IMR-90 (cell line): ENCODE data around the gene SP9. TPM values are rescaled to one million over a fixed set of nuclear protein-coding genes. Genes with fewer than 3 reads are reported as not detected.

Source experiments
- ATAC-seq: fragments of 200-7000 bp; cut with Tn5 transposase; 2 replicates; pipeline ENCODE4 v1.9.1; 2020; ENCODE audit warnings: low read depth, mild to moderate bottlenecking, moderate library complexity
- BruUV-seq: library from RNA; stranded (reverse); fragments of 400-500 nt; replicated peaks from 2 replicates; lab custom pipeline; 2021; lab: Mats Ljungman, UMichigan
- CTCF ChIA-PET: fragments of 300-600 bp; formaldehyde crosslinking; extraction: SDS; loops from one replicate; lab custom pipeline; 2021; ENCODE audit warnings: antibody characterized with exemption; lab: Yijun Ruan, JAX
- POLR2A ChIA-PET: fragments of 300-600 bp; sonication (Branson Sonifier 250); formaldehyde crosslinking; loops from one replicate; lab custom pipeline; 2022; ENCODE audit warnings: antibody characterized with exemption; ENCODE audit not compliant: unreplicated experiment; lab: Charles Lee
- DNase-seq: peaks from one replicate; pipeline ENCODE4 v3.0.0; 2013
- H2AFZ ChIP-seq: replicated peaks from 2 replicates; pipeline ENCODE3; 2013; ENCODE audit warnings: low read length, mild to moderate bottlenecking; ENCODE audit not compliant: poor library complexity
- H2AK5ac ChIP-seq: 2 replicates; pipeline ENCODE4 v1.6.1; 2013; ENCODE audit warnings: low read depth, low read length, inconsistent platforms
- H2AK9ac ChIP-seq: replicated peaks from 2 replicates; pipeline ENCODE3; 2013; ENCODE audit warnings: mild to moderate bottlenecking, low read depth, low read length, moderate library complexity; ENCODE audit not compliant: poor library complexity
- H2BK120ac ChIP-seq: 2 replicates; pipeline ENCODE4 v1.6.1; 2013; ENCODE audit warnings: low read depth, low read length, inconsistent platforms
- H2BK15ac ChIP-seq: 3 replicates; pipeline ENCODE4 v1.6.1; 2013; ENCODE audit warnings: low read depth, low read length, inconsistent platforms
- H2BK20ac ChIP-seq: 2 replicates; pipeline ENCODE4 v1.6.1; 2013; ENCODE audit warnings: low read depth, mild to moderate bottlenecking, inconsistent platforms, low read length, moderate library complexity
- H2BK5ac ChIP-seq: 2 replicates; pipeline ENCODE4 v1.6.1; 2013; ENCODE audit warnings: mild to moderate bottlenecking, low read depth, low read length, inconsistent platforms; ENCODE audit not compliant: poor library complexity, severe bottlenecking
- H3K14ac ChIP-seq: replicated peaks from 2 replicates; pipeline ENCODE4 v1.6.1; 2013; ENCODE audit warnings: low read depth, low read length, inconsistent platforms
- H3K18ac ChIP-seq: 2 replicates; pipeline ENCODE4 v1.6.1; 2013; ENCODE audit warnings: low read depth, low read length, control low read depth
- H3K23ac ChIP-seq: 2 replicates; pipeline ENCODE4 v1.6.1; 2013; ENCODE audit warnings: low read depth, low read length, inconsistent platforms
- H3K27ac ChIP-seq: 2 replicates; pipeline ENCODE4 v1.5.1; 2013; ENCODE audit warnings: mild to moderate bottlenecking, control low read depth, low read length; ENCODE audit not compliant: insufficient read depth
- H3K27me3 ChIP-seq: 2 replicates; pipeline ENCODE4 v1.6.1; 2013; ENCODE audit warnings: low read length; ENCODE audit not compliant: control insufficient read depth, insufficient read depth
- H3K36me3 ChIP-seq: 2 replicates; pipeline ENCODE4 v1.6.1; 2013; ENCODE audit warnings: low read length, mixed read lengths; ENCODE audit not compliant: control insufficient read depth, insufficient read depth
- H3K4ac ChIP-seq: 2 replicates; pipeline ENCODE4 v1.6.1; 2013; ENCODE audit warnings: low read depth, low read length, inconsistent platforms
- H3K4me1 ChIP-seq: 2 replicates; pipeline ENCODE4 v1.6.1; 2013; ENCODE audit warnings: low read length, mixed read lengths; ENCODE audit not compliant: control insufficient read depth, insufficient read depth
- H3K4me2 ChIP-seq: 2 replicates; pipeline ENCODE4 v1.6.1; 2013; ENCODE audit warnings: low read depth, mild to moderate bottlenecking, control low read depth, low read length, moderate library complexity
- H3K4me3 ChIP-seq: 2 replicates; pipeline ENCODE4 v1.5.1; 2013; ENCODE audit warnings: low read depth, mild to moderate bottlenecking, control low read depth, low read length, moderate library complexity; ENCODE audit not compliant: insufficient read depth
- H3K56ac ChIP-seq: 2 replicates; pipeline ENCODE4 v1.6.1; 2013; ENCODE audit warnings: low read length, inconsistent platforms; ENCODE audit not compliant: insufficient read depth; ENCODE audit errors: extremely low read depth
- H3K79me1 ChIP-seq, 2 experiments: 2 replicates each; pipeline ENCODE4 v1.6.1; 2013; ENCODE audit warnings: low read length in 2 of 2, inconsistent platforms in 1 of 2, low read depth in 1 of 2
- H3K9ac ChIP-seq: 2 replicates; pipeline ENCODE4 v1.6.1; 2013; ENCODE audit warnings: low read depth, low read length, control low read depth
- H3K9me1 ChIP-seq: 2 replicates; pipeline ENCODE4 v1.6.1; 2013; ENCODE audit warnings: low read length, inconsistent platforms; ENCODE audit not compliant: insufficient read depth
- H3K9me3 ChIP-seq: 2 replicates; pipeline ENCODE4 v1.6.1; 2013; ENCODE audit warnings: low read length; ENCODE audit not compliant: control insufficient read depth, insufficient read depth
- H4K20me1 ChIP-seq: 2 replicates; pipeline ENCODE4 v1.6.1; 2013; ENCODE audit warnings: low read length, inconsistent platforms; ENCODE audit not compliant: insufficient read depth
- H4K5ac ChIP-seq: 2 replicates; pipeline ENCODE4 v1.6.1; 2013; ENCODE audit warnings: mild to moderate bottlenecking, low read depth, low read length, control low read depth
- H4K8ac ChIP-seq, 2 experiments: 2 replicates each; pipeline ENCODE4 v1.6.1; 2013; ENCODE audit warnings: low read depth in 2 of 2, low read length in 2 of 2, control low read depth in 1 of 2, inconsistent platforms in 1 of 2
- H4K91ac ChIP-seq: 2 replicates; pipeline ENCODE4 v1.6.1; 2013; ENCODE audit warnings: low read depth, low read length, inconsistent platforms; ENCODE audit not compliant: insufficient read depth
- BHLHE40 ChIP-seq: fragments of 150-350 bp; IDR thresholded peaks from 2 replicates; pipeline ENCODE4 v1.6.1; 2016; ENCODE audit warnings: mild to moderate bottlenecking, low read depth, low read length
- CEBPB ChIP-seq: IDR thresholded peaks from 2 replicates; pipeline ENCODE4 v1.6.1; 2012; ENCODE audit warnings: low read depth, low read length, improper control_type of control experiment
- MAFK ChIP-seq: IDR thresholded peaks from 2 replicates; pipeline ENCODE4 v1.6.1; 2012; ENCODE audit warnings: low read depth, low read length, improper control_type of control experiment
- MAZ ChIP-seq: IDR thresholded peaks from 2 replicates; pipeline ENCODE4 v1.6.1; 2012; ENCODE audit warnings: low read depth, mild to moderate bottlenecking, low read length, improper control_type of control experiment, moderate library complexity, borderline replicate concordance
- MXI1 ChIP-seq: IDR thresholded peaks from 2 replicates; pipeline ENCODE4 v1.6.1; 2012; ENCODE audit warnings: low read depth, mild to moderate bottlenecking, low read length, moderate library complexity, borderline replicate concordance
- POLR2A ChIP-seq: IDR thresholded peaks from 2 replicates; pipeline ENCODE4 v1.6.1; 2012; ENCODE audit warnings: mild to moderate bottlenecking, low read depth, low read length
- RCOR1 ChIP-seq: IDR thresholded peaks from 2 replicates; pipeline ENCODE4 v1.6.1; 2012; ENCODE audit warnings: mild to moderate bottlenecking, low read length, improper control_type of control experiment; ENCODE audit not compliant: insufficient replicate concordance
- RFX5 ChIP-seq: IDR thresholded peaks from 2 replicates; pipeline ENCODE4 v1.8.0; 2012; ENCODE audit warnings: low read depth, mild to moderate bottlenecking, low read length, moderate library complexity
- SMC3 ChIP-seq: fragments of 150-350 bp; IDR thresholded peaks from 2 replicates; pipeline ENCODE4 v1.6.1; 2016; ENCODE audit warnings: low read depth, mild to moderate bottlenecking, antibody characterized with exemption, low read length, moderate library complexity
- USF2 ChIP-seq: fragments of 150-350 bp; IDR thresholded peaks from 2 replicates; pipeline ENCODE4 v1.6.1; 2017; ENCODE audit warnings: mild to moderate bottlenecking, antibody characterized with exemption, low read length, low read depth
- WGBS, 2 experiments: methylation state at CpG; one replicate each; pipeline versions ENCODE4 v1.1.5 to v1.1.7; 2013; ENCODE audit warnings: missing lambda C conversion rate in 2 of 2; ENCODE audit not compliant: insufficient read length in 1 of 2; ENCODE audit errors: extremely low coverage in 2 of 2; 5-methylcytosine and 5-hydroxymethylcytosine counted together
- dilution Hi-C: fragments of 300-500 bp; cut with HindIII; formaldehyde crosslinking; loops from one replicate; pipeline ENCODE4 v1.14.3; 2018; ENCODE audit warnings: low sequenced_read_pairs; ENCODE audit not compliant: unreplicated experiment
- in situ Hi-C: fragments of 300-500 bp; cut with MboI; formaldehyde crosslinking; loops from 3 replicates; pipeline ENCODE4 v1.14.3; 2019; ENCODE audit warnings: low sequenced_read_pairs, inconsistent platforms, mixed read lengths
- intact Hi-C: fragments of 100-400 bp; cut with micrococcal nuclease; formaldehyde crosslinking; loops from 2 replicates; pipeline ENCODE4 v1.10.0; 2022
- polyA plus RNA-seq, 3 experiments: library from polyadenylated mRNA; depleted of rRNA; stranded (reverse); fragments of >200 nt; gene quantifications; 2 replicates each; pipeline ENCODE4 v1.2.3, GENCODE V29; 2012; ENCODE audit warnings: low replicate concordance in 1 of 3
- total RNA-seq: library from RNA; depleted of rRNA; stranded (reverse); fragments of >200 nt; gene quantifications from 2 replicates; pipeline ENCODE4 v1.2.3, GENCODE V29; 2012

Gene SP9
- total and polyA plus RNA-seq, 2 of the 4 experiments (the other 2 are of a cell fraction): not detected

GRCh38 chr2:174324530-174324929, 10.2 kb upstream of the SP9 start:
- no peak overlapping the region for H2AFZ ChIP-seq
- H2BK15ac ChIP-seq: no peak overlapping the region
- no peak overlapping the region for H4K8ac ChIP-seq
- no peaks in the 10 kb centered on the region for H3K36me3 ChIP-seq
- intact Hi-C loops (no loop called here), in situ Hi-C loops (no loop called here), dilution Hi-C loops (no loop called here)
- no peak overlapping the region for H3K56ac ChIP-seq
- TF ChIP-seq RCOR1: no peak
- no peak for TF ChIP-seq SMC3
- TF ChIP-seq BHLHE40: no peak
- TF ChIP-seq CEBPB: no peak
- no peak for TF ChIP-seq MAZ
- TF ChIP-seq MXI1: no peak
- no peak for TF ChIP-seq MAFK
- no peak for TF ChIP-seq POLR2A
- no peak for TF ChIP-seq RFX5
- no peak for TF ChIP-seq USF2
- no peak overlapping the region for H2BK20ac ChIP-seq
- ChIA-PET POLR2A (no interaction called here), CTCF (interaction anchor here (0.8 kb wide), 1 partner anchor 9 kb away, joined by 3 read pairs; no protein-coding TSS in a partner anchor)
- no peak overlapping the region for H3K23ac ChIP-seq
- peaks cover 7% of the 10 kb centered on the region; the same call in 1 of the 2 replicates for H4K20me1 ChIP-seq
- no peak overlapping the region for H2AK9ac ChIP-seq
- no CpG with 5 or more reads among the region's 2 CpGs for WGBS, 2 experiments
- H3K27ac ChIP-seq: no peak overlapping the region
- H2BK5ac ChIP-seq: no peak overlapping the region
- H3K27me3 ChIP-seq: peaks cover 65% of the 10 kb centered on the region
- no peak for ATAC-seq
- peaks cover 4% of the 10 kb centered on the region; the same call in 1 of the 2 replicates for H3K4me1 ChIP-seq
- H3K9me1 ChIP-seq: no peaks in the 10 kb centered on the region
- no peak overlapping the region for H3K14ac ChIP-seq
- H3K79me1 ChIP-seq: no peaks in the 10 kb centered on the region
- no peak overlapping the region for H3K9ac ChIP-seq
- no peak overlapping the region for H3K18ac ChIP-seq
- no peak overlapping the region for H4K5ac ChIP-seq
- H3K9me3 ChIP-seq: peaks cover 10% of the 10 kb centered on the region
- no peak overlapping the region for H3K4me3 ChIP-seq
- H3K4ac ChIP-seq: no peak overlapping the region
- H4K91ac ChIP-seq: no peak overlapping the region
- H3K4me2 ChIP-seq: no peak overlapping the region
- no peak for DNase-seq
- no TSS peak for BruUV-seq
- H2AK5ac ChIP-seq: no peak overlapping the region
- no peak overlapping the region for H2BK120ac ChIP-seq
